SU-DHL-6 (cell line): ENCODE results near the gene SDK1.

Source experiments
- CTCF ChIP-seq: fragments of 200-600 bp; sonication (generic); IDR thresholded peaks from one replicate; pipeline ENCODE4 v1.5.1; 2017; ENCODE audit warnings: antibody characterized with exemption, mild to moderate bottlenecking, low read length, moderate library complexity; ENCODE audit not compliant: insufficient read depth, poor library complexity, severe bottlenecking
- EZH2phosphoT487 ChIP-seq: fragments of 200-600 bp; sonication (generic), shearing (Covaris generic); conservative IDR thresholded peaks from 2 replicates; pipeline ENCODE4 v1.6.1; 2018; ENCODE audit warnings: mild to moderate bottlenecking, antibody characterized with exemption, low read length, moderate library complexity, mixed read lengths

DNA sequence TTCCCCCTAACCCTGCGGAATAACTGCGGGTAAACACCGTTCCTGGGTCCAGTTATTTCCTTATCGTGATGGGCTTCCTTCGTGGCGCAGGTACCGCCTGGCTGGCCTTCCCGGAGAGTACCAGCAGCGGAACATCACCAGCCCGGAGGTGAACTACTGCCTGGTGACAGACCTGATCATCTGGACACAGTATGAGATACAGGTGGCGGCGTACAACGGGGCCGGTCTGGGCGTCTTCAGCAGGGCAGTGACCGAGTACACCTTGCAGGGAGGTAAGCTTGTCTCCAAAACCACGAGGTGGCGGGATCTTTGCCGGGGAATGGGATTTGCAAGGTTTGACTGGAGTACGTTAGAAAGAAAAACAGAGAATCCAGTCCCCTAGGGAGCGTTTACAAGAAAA, 716.0 kb downstream of the SDK1 start:
- TF ChIP-seq CTCF (no peak), EZH2phosphoT487 (no peak)
